ENCODE results near the gene BEND6.

DNA sequence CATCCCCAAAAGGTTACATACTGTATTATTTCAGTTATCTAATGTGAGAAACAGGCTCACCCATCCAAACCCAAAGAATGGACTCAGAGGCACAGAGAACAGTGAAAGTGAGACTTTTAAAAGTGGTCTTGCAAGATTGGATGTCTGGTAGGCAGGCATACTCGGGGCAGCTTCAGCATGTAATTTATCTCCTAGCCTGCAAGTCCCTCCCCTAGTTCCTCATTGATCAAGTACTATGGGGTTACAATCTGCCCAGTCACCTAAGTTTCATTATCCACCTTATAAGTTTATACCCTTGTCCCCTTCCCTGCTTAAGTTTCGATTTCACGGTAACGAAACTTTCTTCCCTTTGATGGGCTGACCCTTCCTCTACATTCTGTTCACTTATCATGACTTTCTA is 114.3 kb downstream of the BEND6 start:
- TF ChIP-seq, protein P1, sequence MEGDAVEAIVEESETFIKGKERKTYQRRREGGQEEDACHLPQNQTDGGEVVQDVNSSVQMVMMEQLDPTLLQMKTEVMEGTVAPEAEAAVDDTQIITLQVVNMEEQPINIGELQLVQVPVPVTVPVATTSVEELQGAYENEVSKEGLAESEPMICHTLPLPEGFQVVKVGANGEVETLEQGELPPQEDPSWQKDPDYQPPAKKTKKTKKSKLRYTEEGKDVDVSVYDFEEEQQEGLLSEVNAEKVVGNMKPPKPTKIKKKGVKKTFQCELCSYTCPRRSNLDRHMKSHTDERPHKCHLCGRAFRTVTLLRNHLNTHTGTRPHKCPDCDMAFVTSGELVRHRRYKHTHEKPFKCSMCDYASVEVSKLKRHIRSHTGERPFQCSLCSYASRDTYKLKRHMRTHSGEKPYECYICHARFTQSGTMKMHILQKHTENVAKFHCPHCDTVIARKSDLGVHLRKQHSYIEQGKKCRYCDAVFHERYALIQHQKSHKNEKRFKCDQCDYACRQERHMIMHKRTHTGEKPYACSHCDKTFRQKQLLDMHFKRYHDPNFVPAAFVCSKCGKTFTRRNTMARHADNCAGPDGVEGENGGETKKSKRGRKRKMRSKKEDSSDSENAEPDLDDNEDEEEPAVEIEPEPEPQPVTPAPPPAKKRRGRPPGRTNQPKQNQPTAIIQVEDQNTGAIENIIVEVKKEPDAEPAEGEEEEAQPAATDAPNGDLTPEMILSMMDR (conservative IDR thresholded peaks at IDR 0.05 in 1 of 2, IDR thresholded peaks at IDR 0.05 in 1 of 2; ENCODE audit: low read depth in 1 of 2, low read length in 2 of 2), result no peak
- no peak for TF ChIP-seq EZH2 (IDR thresholded peaks at IDR 0.05; ENCODE audit: low read length, missing control alignments)
